AG20443 (cell line): ENCODE data around the gene PCDH9.

Experiments used
- DNase-seq: peaks from one replicate; pipeline ENCODE4 v3.0.0; 2012; ENCODE audit warnings: low spot score, mixed read lengths

The PCDH9 gene

GRCh38 chr13:66574606-66575005 is 655.5 kb downstream of the PCDH9 start:
- DNase-seq, result no peak

- DNase-seq, result no peak
These were observed 662.1 kb downstream of the PCDH9 start for GRCh38 chr13:66567899-66568612.

- no peak for DNase-seq
These were observed 664.9 kb downstream of the PCDH9 start for GRCh38 chr13:66565279-66565678.

- DNase-seq, result no peak
These were observed 667.1 kb downstream of the PCDH9 start for GRCh38 chr13:66563076-66563475.

- DNase-seq, result no peak
These were observed 668.1 kb downstream of the PCDH9 start for GRCh38 chr13:66562054-66562453.

- no peak for DNase-seq
These were observed 669.1 kb downstream of the PCDH9 start for GRCh38 chr13:66560991-66561390.

- DNase-seq, result no peak
These were observed 669.9 kb downstream of the PCDH9 start for GRCh38 chr13:66560189-66560588.

GRCh38 chr13:66559093-66559492 is 671.0 kb downstream of the PCDH9 start:
- no peak for DNase-seq

- no peak for DNase-seq
These were observed 671.6 kb downstream of the PCDH9 start for GRCh38 chr13:66558506-66558905.

- no peak for DNase-seq
These were observed 672.8 kb downstream of the PCDH9 start for GRCh38 chr13:66557357-66557756.

GRCh38 chr13:66556306-66556705 is 673.8 kb downstream of the PCDH9 start:
- no peak for DNase-seq

GRCh38 chr13:66553391-66553790 is 676.7 kb downstream of the PCDH9 start:
- no peak for DNase-seq

- no peak for DNase-seq
These were observed 679.0 kb downstream of the PCDH9 start for GRCh38 chr13:66551128-66551527.

- DNase-seq, result no peak
These were observed 682.5 kb downstream of the PCDH9 start for GRCh38 chr13:66547685-66548084.

- no peak for DNase-seq
These were observed 683.4 kb downstream of the PCDH9 start for GRCh38 chr13:66546534-66547379.

GRCh38 chr13:66543780-66544179 is 686.4 kb downstream of the PCDH9 start:
- DNase-seq, result no peak

- no peak for DNase-seq
These were observed 692.7 kb downstream of the PCDH9 start for GRCh38 chr13:66537417-66537816.

GRCh38 chr13:66536746-66537145 is 693.4 kb downstream of the PCDH9 start:
- DNase-seq, result no peak

- no peak for DNase-seq
These were observed 695.6 kb downstream of the PCDH9 start for GRCh38 chr13:66534561-66534960.

- DNase-seq, result no peak
These were observed 697.3 kb downstream of the PCDH9 start for GRCh38 chr13:66532845-66533244.

- no peak for DNase-seq
These were observed 698.0 kb downstream of the PCDH9 start for GRCh38 chr13:66532146-66532545.

- no peak for DNase-seq
These were observed 699.5 kb downstream of the PCDH9 start for GRCh38 chr13:66530686-66531085.

- DNase-seq, result no peak
These were observed 700.0 kb downstream of the PCDH9 start for GRCh38 chr13:66530158-66530557.
